Activated CD8-positive, alpha-beta T cell treated with anti-CD3 and anti-CD28 coated beads for 36 hours (primary cell): Measurements from ENCODE around the gene GATAD2A. TPM values are rescaled to one million over a fixed set of nuclear protein-coding genes. Genes with fewer than 3 reads are reported as not detected.

Experiments
- ATAC-seq: fragments of 200-7000 bp; cut with Tn5 transposase; one replicate; pipeline ENCODE4 v1.10.0; 2021; ENCODE audit warnings: mild to moderate bottlenecking, moderate library complexity
- CTCF ChIA-PET: fragments of 350-600 bp; sonication (Branson Sonifier 250); formaldehyde crosslinking; loops from one replicate; lab custom pipeline; 2021; ENCODE audit warnings: antibody characterized with exemption; lab: Charles Lee
- POLR2A ChIA-PET: fragments of 350-600 bp; sonication (Branson Sonifier 250); formaldehyde crosslinking; loops from one replicate; lab custom pipeline; 2021; ENCODE audit warnings: antibody characterized with exemption; lab: Charles Lee
- DNase-seq: peaks from one replicate; pipeline ENCODE4 v3.0.0-alpha.2; 2020
- H3K27ac Mint-ChIP-seq: one replicate; pipeline ENCODE4 v1.8.0; 2021; ENCODE audit warnings: mild to moderate bottlenecking, mixed read lengths
- H3K27me3 Mint-ChIP-seq: one replicate; pipeline ENCODE4 v1.8.0; 2021; ENCODE audit warnings: mixed read lengths
- H3K36me3 Mint-ChIP-seq: one replicate; pipeline ENCODE4 v1.8.0; 2021; ENCODE audit warnings: low read depth, mixed read lengths
- H3K4me1 Mint-ChIP-seq: one replicate; pipeline ENCODE4 v1.8.0; 2021; ENCODE audit warnings: low read depth, mixed read lengths
- H3K4me3 Mint-ChIP-seq: one replicate; pipeline ENCODE4 v1.8.0; 2021; ENCODE audit warnings: mild to moderate bottlenecking, moderate library complexity, mixed read lengths
- H3K9me3 Mint-ChIP-seq: one replicate; pipeline ENCODE4 v1.8.0; 2021; ENCODE audit warnings: mixed read lengths
- intact Hi-C: fragments of 100-400 bp; cut with micrococcal nuclease; formaldehyde crosslinking; loops from one replicate; pipeline ENCODE4 v1.10.0; 2022
- total RNA-seq, 2 experiments: library from RNA; stranded (reverse); gene quantifications; one replicate each; pipeline ENCODE4 v1.2.3, GENCODE V29; 2021
- TF ChIP-seq, protein P1 (sequence below): fragments of 200-600 bp; IDR thresholded peaks from one replicate; pipeline ENCODE4 v1.8.0; 2022; ENCODE audit warnings: antibody characterized with exemption, mild to moderate bottlenecking

Gene GATAD2A
- total RNA-seq, 2 experiments from 2014 or later: 132 to 136 TPM

- intact Hi-C loops: no loop called here
These were observed 122.5 kb downstream of the GATAD2A start for GRCh38 chr19:19527674-19528625.

DNA sequence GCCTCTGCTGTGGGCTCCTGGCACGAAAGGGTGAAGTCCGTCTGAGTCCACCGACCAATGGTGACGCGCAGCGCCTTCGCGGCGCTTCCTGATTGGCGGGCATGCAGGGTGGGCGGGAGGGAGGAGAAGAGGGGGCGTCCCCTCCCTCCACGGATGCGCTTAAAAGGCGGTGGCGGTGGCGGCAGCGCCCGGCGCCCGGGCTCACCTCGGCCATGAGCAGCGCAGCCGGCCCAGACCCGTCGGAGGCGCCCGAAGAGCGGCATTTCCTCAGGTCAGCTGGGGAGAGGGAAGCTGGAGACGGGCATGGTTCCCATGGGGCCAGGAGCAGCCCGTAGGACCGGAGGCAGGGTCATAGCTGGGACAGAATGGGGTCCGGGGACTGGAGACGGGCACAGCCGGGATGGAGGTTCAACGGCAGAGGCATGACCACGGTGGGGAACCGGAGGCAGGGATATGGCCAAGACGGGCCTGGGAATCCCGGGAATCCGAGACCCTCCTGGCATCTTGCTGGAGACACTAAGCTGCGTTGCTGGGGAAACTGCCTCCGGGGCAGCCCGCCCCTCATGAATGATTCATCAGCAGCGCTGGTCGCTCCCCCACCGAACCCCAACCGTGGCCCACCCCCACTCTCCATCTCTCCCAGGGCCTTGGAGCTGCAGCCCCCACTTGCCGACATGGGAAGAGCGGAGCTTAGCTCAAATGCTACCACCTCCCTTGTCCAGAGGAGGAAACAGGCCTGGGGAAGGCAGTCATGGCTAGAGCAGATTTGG, 123.4 kb downstream of the GATAD2A start, which contains the start of gene YJEFN3:
YJEFN3 (plus strand) TSS at position 191 of the 770 bp plus-strand sequence; CDS start at position 213, 22 bp downstream.
- peaks cover 10% of the 10 kb centered on the region for H3K36me3 Mint-ChIP-seq
- intact Hi-C loops: no loop called here
- H3K4me1 Mint-ChIP-seq: peaks cover 15% of the 10 kb centered on the region
- no peak for ATAC-seq
- TF ChIP-seq, protein P1, sequence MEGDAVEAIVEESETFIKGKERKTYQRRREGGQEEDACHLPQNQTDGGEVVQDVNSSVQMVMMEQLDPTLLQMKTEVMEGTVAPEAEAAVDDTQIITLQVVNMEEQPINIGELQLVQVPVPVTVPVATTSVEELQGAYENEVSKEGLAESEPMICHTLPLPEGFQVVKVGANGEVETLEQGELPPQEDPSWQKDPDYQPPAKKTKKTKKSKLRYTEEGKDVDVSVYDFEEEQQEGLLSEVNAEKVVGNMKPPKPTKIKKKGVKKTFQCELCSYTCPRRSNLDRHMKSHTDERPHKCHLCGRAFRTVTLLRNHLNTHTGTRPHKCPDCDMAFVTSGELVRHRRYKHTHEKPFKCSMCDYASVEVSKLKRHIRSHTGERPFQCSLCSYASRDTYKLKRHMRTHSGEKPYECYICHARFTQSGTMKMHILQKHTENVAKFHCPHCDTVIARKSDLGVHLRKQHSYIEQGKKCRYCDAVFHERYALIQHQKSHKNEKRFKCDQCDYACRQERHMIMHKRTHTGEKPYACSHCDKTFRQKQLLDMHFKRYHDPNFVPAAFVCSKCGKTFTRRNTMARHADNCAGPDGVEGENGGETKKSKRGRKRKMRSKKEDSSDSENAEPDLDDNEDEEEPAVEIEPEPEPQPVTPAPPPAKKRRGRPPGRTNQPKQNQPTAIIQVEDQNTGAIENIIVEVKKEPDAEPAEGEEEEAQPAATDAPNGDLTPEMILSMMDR: no peak
- ChIA-PET POLR2A (interaction anchor here (1.0 to 2.7 kb wide), 3 partner anchors 12 to 63 kb away, joined by 3 to 6 read pairs (median 6); partner anchors contain the start of gene NDUFA13), CTCF (interaction anchor here (1.3 to 7.2 kb wide), 3 partner anchors 25 to 133 kb away, joined by 3 to 51 read pairs (median 3); partner anchors contain the start of gene GMIP)
- H3K9me3 Mint-ChIP-seq: no peaks in the 10 kb centered on the region
- H3K27ac Mint-ChIP-seq: no peak within 1 kb of the TSS
- DNase-seq: no peak
- H3K4me3 Mint-ChIP-seq: no peak within 1 kb of the TSS
- no peaks in the 10 kb centered on the region for H3K27me3 Mint-ChIP-seq

More at GRCh38 chr19:19527674-19528625, 122.5 kb downstream of the GATAD2A start:
- Mint-ChIP-seq H3K36me3 (peaks cover 12% of the 10 kb centered on the region), H3K27ac (no peak overlapping the region), H3K4me3 (no peak overlapping the region), H3K27me3 (no peaks in the 10 kb centered on the region), H3K4me1 (peaks cover 16% of the 10 kb centered on the region), H3K9me3 (no peaks in the 10 kb centered on the region)
- ChIA-PET POLR2A (interaction anchor here (0.8 to 2.7 kb wide), 2 partner anchors 13 to 116 kb away, joined by 3 to 6 read pairs; partner anchors contain the start of gene GMIP), CTCF (interaction anchor here (1.3 kb wide), 1 partner anchor 26 kb away, joined by 3 read pairs; no protein-coding TSS in a partner anchor)
- no peak for ATAC-seq
- DNase-seq: no peak
- TF ChIP-seq, protein P1: no peak

DNA sequence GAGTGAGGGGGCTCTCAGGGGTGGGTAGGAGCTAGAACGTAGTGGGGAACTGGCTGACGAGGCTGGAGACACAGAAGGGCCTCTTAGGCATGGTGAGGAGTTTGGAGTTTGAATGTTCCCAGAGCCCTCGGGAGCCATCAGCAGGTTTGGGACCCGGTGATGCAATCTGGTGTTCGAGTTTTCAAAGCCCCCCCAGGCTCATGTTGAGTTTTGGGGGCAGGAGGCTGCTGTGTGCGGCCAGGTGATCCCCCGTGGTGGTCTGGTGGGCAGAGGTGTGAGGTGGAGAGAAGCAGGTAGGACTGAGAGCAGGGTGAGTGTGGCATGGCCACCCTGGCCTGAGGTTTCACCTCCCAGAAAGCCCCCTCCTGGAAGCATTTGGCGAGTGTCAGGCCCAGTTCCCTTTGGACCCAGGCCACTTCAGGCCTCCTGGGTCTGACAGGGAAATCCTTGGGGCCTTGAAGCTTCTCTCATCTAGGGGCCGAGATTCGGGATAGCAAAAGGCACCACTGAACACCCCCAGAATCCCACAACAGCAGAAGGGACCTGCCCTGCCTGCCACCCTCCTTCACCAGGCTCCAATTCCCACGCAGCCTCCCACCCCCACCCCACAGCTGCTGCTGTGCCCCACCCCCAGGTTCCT, 124.4 kb downstream of the GATAD2A start:
- CTCF ChIA-PET: interaction anchor here (1.3 to 7.2 kb wide), 5 partner anchors 8 to 132 kb away, joined by 3 to 111 read pairs (median 3); partner anchors contain the start of genes GMIP and TSSK6
- ATAC-seq (no peak), DNase-seq (no peak)
- H3K4me1 Mint-ChIP-seq: peaks cover 13% of the 10 kb centered on the region
- intact Hi-C loops: loop anchor here (5.0 kb wide), 1 partner anchor 427 kb away; no protein-coding TSS in a partner anchor
- no peak overlapping the region for H3K4me3 Mint-ChIP-seq
- H3K27ac Mint-ChIP-seq: no peak overlapping the region
- H3K9me3 Mint-ChIP-seq: no peaks in the 10 kb centered on the region
- POLR2A ChIA-PET: interaction anchor here (0.6 to 1.9 kb wide), 4 partner anchors 13 to 73 kb away, joined by 3 to 6 read pairs (median 3); partner anchors contain the start of gene NDUFA13
- H3K36me3 Mint-ChIP-seq: peaks cover 10% of the 10 kb centered on the region
- no peaks in the 10 kb centered on the region for H3K27me3 Mint-ChIP-seq
- TF ChIP-seq, protein P1: no peak

DNA sequence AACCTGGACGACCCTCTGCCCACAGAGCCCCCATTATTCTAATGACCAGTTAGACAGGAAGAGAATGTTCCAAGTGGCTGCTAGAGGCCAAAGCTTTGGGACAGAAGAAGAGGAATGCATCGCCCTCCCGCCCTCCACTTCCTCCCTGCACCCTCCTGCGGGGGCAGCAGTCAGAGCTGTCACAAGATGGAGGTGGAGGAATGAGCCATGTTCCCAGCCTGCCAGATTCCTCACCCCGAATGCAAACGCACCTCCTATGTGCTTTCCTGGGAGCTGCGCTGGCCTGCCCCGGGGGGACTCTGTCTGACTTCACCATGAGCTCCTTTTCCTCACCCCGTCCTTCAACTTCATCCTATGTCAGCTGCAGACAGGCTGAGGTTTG, 124.9 kb downstream of the GATAD2A start:
- H3K27me3 Mint-ChIP-seq: no peaks in the 10 kb centered on the region
- no peak overlapping the region for H3K4me3 Mint-ChIP-seq
- TF ChIP-seq, protein P1: no peak
- intact Hi-C loops: loop anchor here (5.0 kb wide), 1 partner anchor 427 kb away; no protein-coding TSS in a partner anchor
- peaks cover 10% of the 10 kb centered on the region for H3K36me3 Mint-ChIP-seq
- H3K4me1 Mint-ChIP-seq: peaks cover 13% of the 10 kb centered on the region
- H3K27ac Mint-ChIP-seq: no peak overlapping the region
- ChIA-PET CTCF (interaction anchor here (1.3 to 7.2 kb wide), 5 partner anchors 9 to 132 kb away, joined by 3 to 111 read pairs (median 3); partner anchors contain the start of genes GMIP and TSSK6), POLR2A (interaction anchor here (0.6 to 1.9 kb wide), 3 partner anchors 14 to 74 kb away, joined by 3 to 6 read pairs (median 3); partner anchors contain the start of gene NDUFA13)
- no peak for DNase-seq
- no peaks in the 10 kb centered on the region for H3K9me3 Mint-ChIP-seq
- ATAC-seq: no peak
